Adrenal gland (tissue), 5 donors: ENCODE measurements around the gene CELA3B.
"Not testable (repeated sequence)": the region's sequence is repeated elsewhere in the genome, so short reads cannot be mapped to it uniquely, and the experiment has no call there.

Experiments
- CTCF ChIP-seq, 6 experiments: fragments of 450-650 bp in 4 of 6; fragments of 200-600 bp in 2 of 6; sonication (generic) in 1 of 6; IDR thresholded peaks; 1 replicate in 5 of 6; 2 replicates in 1 of 6; pipeline versions ENCODE4 v1.5.1 to v1.8.0; 2016 to 2021; ENCODE audit warnings: antibody characterized with exemption in 6 of 6, mild to moderate bottlenecking in 2 of 6, moderate library complexity in 1 of 6
- POLR2A ChIP-seq, 2 donors: fragments of 450-650 bp; IDR thresholded peaks; one replicate each; pipeline ENCODE4 v1.6.1; 2017; ENCODE audit warnings: antibody characterized with exemption in 2 of 2, mild to moderate bottlenecking in 2 of 2, moderate library complexity in 1 of 2
- donor health status: DM: no; HTN: no; CAD: no.

GRCh38 chr1:22012752-22013151 lies 35.9 kb downstream of the CELA3B start:
- TF ChIP-seq CTCF, POLR2A (IDR thresholded peaks at IDR 0.05): not testable (repeated sequence)
